Lower leg skin (tissue), 4 donors: Measurements from ENCODE around the gene TMCC1. TPM values are rescaled to one million over a fixed set of nuclear protein-coding genes. Genes with fewer than 3 reads are reported as not detected.

ENCODE experiments used
- DNase-seq, 2 donors: peaks; one replicate each; pipeline ENCODE4 v3.0.0-alpha.2; 2019; ENCODE audit warnings: low spot score in 2 of 2
- H3K4me3 ChIP-seq: fragments of 200-600 bp; sonication (generic); 2 replicates; pipeline ENCODE4 v1.5.1; 2017; ENCODE audit warnings: mild to moderate bottlenecking, low read depth; ENCODE audit not compliant: poor library complexity, severe bottlenecking
- CTCF ChIP-seq, 3 donors: fragments of 450-650 bp; IDR thresholded peaks; one replicate each; pipeline ENCODE4 v1.5.1; 2016; ENCODE audit warnings: antibody characterized with exemption in 3 of 3, mild to moderate bottlenecking in 3 of 3, moderate library complexity in 2 of 3
- POLR2A ChIP-seq, 2 donors: fragments of 450-650 bp; IDR thresholded peaks; one replicate each; pipeline ENCODE4 v1.6.1; 2016 to 2017; ENCODE audit warnings: antibody characterized with exemption in 2 of 2, mild to moderate bottlenecking in 1 of 2, moderate library complexity in 1 of 2
- WGBS, 2 donors: methylation state at CpG; one replicate each; pipeline ENCODE4 v1.1.5; 2018; 5-methylcytosine and 5-hydroxymethylcytosine counted together
- intact Hi-C: fragments of 100-400 bp; cut with DNase I; formaldehyde crosslinking; loops from one replicate; pipeline ENCODE4 v1.15.0; 2023; ENCODE audit warnings: low total_unique reads
- total RNA-seq, 4 donors: library from RNA; depleted of rRNA; stranded (reverse); fragments of >200 nt; gene quantifications; one replicate each; pipeline ENCODE4 v1.1.0, GENCODE V29; 2016

The TMCC1 gene
- 10 to 100 TPM; 15.1 to 28.6 (median 18.8) TPM for total RNA-seq

- 0% methylated on average over 10 to 20 of the region's 60 CpGs for WGBS, 2 donors
- H3K4me3 ChIP-seq = peak within 1 kb of the TSS; percentile 75
- DNase-seq = peak; percentile 67 to 96
- TF ChIP-seq POLR2A (IDR thresholded peaks at IDR 0.05) (no peak), CTCF (IDR thresholded peaks at IDR 0.05) (no peak)
- intact Hi-C loops = no loop called here
Observed at GRCh38 chr3:129893581-129894070, at the start of gene TMCC1. Gene TMCC1, minus strand, starts transcription at chr3:129893711.

- H3K4me3 ChIP-seq = no peak overlapping the region
- TF ChIP-seq POLR2A (IDR thresholded peaks at IDR 0.05) (no peak), CTCF (IDR thresholded peaks at IDR 0.05) (no peak)
- intact Hi-C loops = no loop called here
- DNase-seq = no peak
- WGBS, 2 donors = 72 to 79% methylated on average over 3 of the region's 3 CpGs
Observed at GRCh38 chr3:129943020-129943419, 49.5 kb upstream of the TMCC1 start.

- 25 to 27% methylated on average over 7 of the region's 7 CpGs for WGBS, 2 donors
- DNase-seq = peak; percentile 39 to 86
- no peak overlapping the region for H3K4me3 ChIP-seq
- peak in 1 of 3 donors; percentile 42 for TF ChIP-seq CTCF (IDR thresholded peaks at IDR 0.05)
- TF ChIP-seq POLR2A (IDR thresholded peaks at IDR 0.05) = no peak
- intact Hi-C loops = no loop called here
Observed at GRCh38 chr3:129942296-129942695, 48.8 kb upstream of the TMCC1 start.

- WGBS, 2 donors = 85 to 90% methylated on average over 3 of the region's 3 CpGs
- no peak for TF ChIP-seq POLR2A (IDR thresholded peaks at IDR 0.05)
- no peak for TF ChIP-seq CTCF (IDR thresholded peaks at IDR 0.05)
Observed at GRCh38 chr3:129940086-129940485, 46.6 kb upstream of the TMCC1 start.

GRCh38 chr3:129938140-129938930 is 44.8 kb upstream of the TMCC1 start:
- H3K4me3 ChIP-seq = no peak overlapping the region
- intact Hi-C loops = loop anchor here (10.0 kb wide), 2 partner anchors 314 to 444 kb away; no protein-coding TSS in a partner anchor
- whole genome bisulfite sequencing, 2 donors = 80% methylated on average over 8 of the region's 8 CpGs
- TF ChIP-seq POLR2A (IDR thresholded peaks at IDR 0.05) = no peak
- TF ChIP-seq CTCF (IDR thresholded peaks at IDR 0.05) = no peak
- no peak for DNase-seq

More at GRCh38 chr3:129940086-129940485, 46.6 kb upstream of the TMCC1 start:
- intact Hi-C loops = no loop called here
- H3K4me3 ChIP-seq = no peak overlapping the region
- no peak for DNase-seq
